H1 (cell line): ENCODE data around the gene FADS2.

Experiments used
- CEBPB ChIP-seq: IDR thresholded peaks from 2 replicates; pipeline ENCODE4 v1.6.1; 2012; ENCODE audit warnings: low read depth, low read length
- SAP30 ChIP-seq: fragments of 300-600 bp; sonication (generic); IDR thresholded peaks from 2 replicates; pipeline ENCODE4 v1.7.1; 2012; ENCODE audit warnings: low read length, moderate library complexity, mild to moderate bottlenecking, inconsistent platforms; ENCODE audit not compliant: insufficient read depth, insufficient replicate concordance
- SP1 ChIP-seq: IDR thresholded peaks from 2 replicates; pipeline ENCODE4 v1.6.1; 2011; ENCODE audit warnings: low read depth, low read length
- YY1 ChIP-seq: IDR thresholded peaks from 2 replicates; pipeline ENCODE4 v1.6.1; 2011; ENCODE audit warnings: low read depth, mild to moderate bottlenecking, low read length
- TF ChIP-seq, protein P1 (sequence below), 3 experiments: IDR thresholded peaks; 1 replicate in 2 of 3; 2 replicates in 1 of 3; pipeline versions ENCODE4 v1.5.1 to v1.6.1; 2011; ENCODE audit warnings: low read length in 3 of 3, mild to moderate bottlenecking in 3 of 3, inconsistent platforms in 2 of 3, low read depth in 1 of 3, moderate library complexity in 1 of 3; ENCODE audit not compliant: insufficient read depth in 1 of 3; ENCODE audit errors: control extremely low read depth in 1 of 3

DNA sequence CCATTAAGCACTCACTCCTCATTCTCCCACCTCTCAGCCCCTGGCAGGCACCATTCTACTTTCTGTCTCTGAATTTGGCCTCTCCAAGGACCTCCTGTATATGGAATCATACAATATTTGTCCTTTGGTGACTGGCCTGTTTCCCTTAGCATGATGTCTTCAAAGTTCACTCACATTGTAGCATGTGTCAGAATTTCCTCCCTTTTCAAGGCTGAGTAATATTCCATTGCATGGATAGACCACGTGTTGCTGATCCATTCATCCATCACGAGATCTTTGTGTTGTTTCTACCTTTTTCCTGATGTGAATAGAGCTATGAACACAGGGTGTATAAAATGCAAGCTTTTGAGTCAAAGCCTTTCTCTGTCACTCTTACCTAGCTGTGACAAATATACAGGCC is 11.6 kb downstream of the FADS2 start:
- no peak for TF ChIP-seq SAP30
- TF ChIP-seq CEBPB: no peak
- no peak for TF ChIP-seq YY1
- TF ChIP-seq, protein P1, sequence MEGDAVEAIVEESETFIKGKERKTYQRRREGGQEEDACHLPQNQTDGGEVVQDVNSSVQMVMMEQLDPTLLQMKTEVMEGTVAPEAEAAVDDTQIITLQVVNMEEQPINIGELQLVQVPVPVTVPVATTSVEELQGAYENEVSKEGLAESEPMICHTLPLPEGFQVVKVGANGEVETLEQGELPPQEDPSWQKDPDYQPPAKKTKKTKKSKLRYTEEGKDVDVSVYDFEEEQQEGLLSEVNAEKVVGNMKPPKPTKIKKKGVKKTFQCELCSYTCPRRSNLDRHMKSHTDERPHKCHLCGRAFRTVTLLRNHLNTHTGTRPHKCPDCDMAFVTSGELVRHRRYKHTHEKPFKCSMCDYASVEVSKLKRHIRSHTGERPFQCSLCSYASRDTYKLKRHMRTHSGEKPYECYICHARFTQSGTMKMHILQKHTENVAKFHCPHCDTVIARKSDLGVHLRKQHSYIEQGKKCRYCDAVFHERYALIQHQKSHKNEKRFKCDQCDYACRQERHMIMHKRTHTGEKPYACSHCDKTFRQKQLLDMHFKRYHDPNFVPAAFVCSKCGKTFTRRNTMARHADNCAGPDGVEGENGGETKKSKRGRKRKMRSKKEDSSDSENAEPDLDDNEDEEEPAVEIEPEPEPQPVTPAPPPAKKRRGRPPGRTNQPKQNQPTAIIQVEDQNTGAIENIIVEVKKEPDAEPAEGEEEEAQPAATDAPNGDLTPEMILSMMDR (IDR thresholded peaks at IDR 0.05; ENCODE audit: control extremely low read depth in 1 of 3, insufficient read depth in 1 of 3, low read depth in 1 of 3, low read length in 3 of 3): no peak
- no peak for TF ChIP-seq SP1
